Stimulated activated CD4-positive, alpha-beta T cell treated with anti-CD3 and anti-CD28 coated beads, Interleukin-1b, Interleukin-23, amount 100 ng/mL, for 4 hours (primary cell): ENCODE data around the gene ANGPT4.
A peak's percentile ranks its signal among the peaks of the same experiment; 100 is the strongest.
"Not testable (repeated sequence)": the region's sequence is repeated elsewhere in the genome, so short reads cannot be mapped to it uniquely, and the experiment has no call there.

ENCODE experiments used
- DNase-seq, 2 donors: peaks; one replicate each; pipeline ENCODE4 v3.0.0-alpha.2; 2020; ENCODE audit warnings: low read depth in 2 of 2

The ANGPT4 gene

GRCh38 chr20:844473-845225 is 71.5 kb downstream of the ANGPT4 start:
- peak; percentile 82 to 84 for DNase-seq

GRCh38 chr20:843912-844311 is 72.2 kb downstream of the ANGPT4 start:
- DNase-seq, result no peak

GRCh38 chr20:842547-842940 is 73.6 kb downstream of the ANGPT4 start:
- no peak for DNase-seq

- DNase-seq, result no peak
Observed at GRCh38 chr20:841568-842546, 74.3 kb downstream of the ANGPT4 start.

- DNase-seq, result no peak
Observed at GRCh38 chr20:840858-841567, 75.1 kb downstream of the ANGPT4 start.

GRCh38 chr20:840503-840857 is 75.7 kb downstream of the ANGPT4 start:
- DNase-seq, result no peak

GRCh38 chr20:839626-840025 is 76.5 kb downstream of the ANGPT4 start:
- no peak for DNase-seq

- DNase-seq, result no peak
Observed at GRCh38 chr20:839015-839414, 77.1 kb downstream of the ANGPT4 start.

GRCh38 chr20:836190-836589 is 79.9 kb downstream of the ANGPT4 start:
- DNase-seq, result no peak

GRCh38 chr20:835608-836045 is 80.5 kb downstream of the ANGPT4 start:
- DNase-seq, result peak in 1 of 2 donors; percentile 23

GRCh38 chr20:834151-834746 is 81.9 kb downstream of the ANGPT4 start:
- no peak for DNase-seq

- DNase-seq, result peak; percentile 90 to 93
Observed at GRCh38 chr20:833450-834150, 82.5 kb downstream of the ANGPT4 start, which contains the start of gene FAM110A. FAM110A (plus strand) TSS chr20:833715; CDS start chr20:844805, 11,090 bp downstream.

- DNase-seq, result no peak
Observed at GRCh38 chr20:833121-833449, 83.0 kb downstream of the ANGPT4 start.

GRCh38 chr20:831956-832355 is 84.2 kb downstream of the ANGPT4 start:
- DNase-seq, result no peak

- DNase-seq, result no peak
Observed at GRCh38 chr20:831251-831650, 84.9 kb downstream of the ANGPT4 start.

- no peak for DNase-seq
Observed at GRCh38 chr20:830011-830521, 86.1 kb downstream of the ANGPT4 start.

GRCh38 chr20:829551-829950 is 86.6 kb downstream of the ANGPT4 start:
- no peak for DNase-seq

- DNase-seq, result no peak
Observed at GRCh38 chr20:828987-829386, 87.1 kb downstream of the ANGPT4 start.

GRCh38 chr20:827981-828380 is 88.2 kb downstream of the ANGPT4 start:
- DNase-seq, result not testable (repeated sequence)

- no peak for DNase-seq
Observed at GRCh38 chr20:826695-827323, 89.3 kb downstream of the ANGPT4 start.
